Measurements from ENCODE around the gene NEB. TPM values are rescaled to one million over a fixed set of nuclear protein-coding genes. Genes with fewer than 3 reads are reported as not detected.

Gene NEB
- total RNA-seq, 2 donors from 2014 or later, result 61.1 to 136 TPM

- no peaks in the 10 kb centered on the region for H3K4me1 ChIP-seq
- H3K36me3 ChIP-seq, result peaks cover 27% of the 10 kb centered on the region
- no peak overlapping the region for H3K27ac ChIP-seq
- no peaks in the 10 kb centered on the region for H3K9me3 ChIP-seq
- TF ChIP-seq CTCF (IDR thresholded peaks at IDR 0.05), result no peak
- no peaks in the 10 kb centered on the region for H3K27me3 ChIP-seq
- DNase-seq (ENCODE audit: low spot score), result no peak
- no peak overlapping the region for H3K4me3 ChIP-seq
Measured at GRCh38 chr2:151780938-151781337, 46.7 kb upstream of the NEB start.

GRCh38 chr2:151777935-151778334, 43.7 kb upstream of the NEB start:
- no peak overlapping the region for H3K27ac ChIP-seq
- H3K36me3 ChIP-seq, result peaks cover 15% of the 10 kb centered on the region
- peaks cover 0 to 15% of the 10 kb centered on the region in 2 donors for H3K4me1 ChIP-seq
- no peaks in the 10 kb centered on the region for H3K9me3 ChIP-seq
- H3K4me3 ChIP-seq, result no peak overlapping the region
- H3K27me3 ChIP-seq, result no peaks in the 10 kb centered on the region
- no peak for DNase-seq (ENCODE audit: low spot score)
- TF ChIP-seq CTCF (IDR thresholded peaks at IDR 0.05), result no peak

- Histone ChIP-seq H3K27ac (no peak overlapping the region), H3K4me3 (no peak overlapping the region), H3K27me3 (no peaks in the 10 kb centered on the region), H3K4me1 (peaks cover 0 to 18% of the 10 kb centered on the region in 2 donors), H3K9me3 (no peaks in the 10 kb centered on the region), H3K36me3 (peaks cover 14% of the 10 kb centered on the region)
- no peak for DNase-seq (ENCODE audit: low spot score)
- no peak for TF ChIP-seq CTCF (IDR thresholded peaks at IDR 0.05)
Measured at GRCh38 chr2:151777487-151777886, 43.2 kb upstream of the NEB start.

- no peaks in the 10 kb centered on the region for H3K9me3 ChIP-seq
- peaks cover 14% of the 10 kb centered on the region for H3K36me3 ChIP-seq
- no peaks in the 10 kb centered on the region for H3K27me3 ChIP-seq
- H3K4me1 ChIP-seq, result peaks cover 0 to 27% of the 10 kb centered on the region in 2 donors
- DNase-seq (ENCODE audit: low spot score), result no peak
- no peak for TF ChIP-seq CTCF (IDR thresholded peaks at IDR 0.05)
- peak overlapping the region in 1 of 2 donors; percentile 78 for H3K27ac ChIP-seq
- H3K4me3 ChIP-seq, result no peak overlapping the region
Measured at GRCh38 chr2:151776367-151776766, 42.1 kb upstream of the NEB start.

GRCh38 chr2:151775057-151775740, 40.9 kb upstream of the NEB start:
- DNase-seq (ENCODE audit: low spot score), result no peak
- no peak for TF ChIP-seq CTCF (IDR thresholded peaks at IDR 0.05)
- no peaks in the 10 kb centered on the region for H3K9me3 ChIP-seq
- peak overlapping the region; percentile 50 to 78 for H3K27ac ChIP-seq
- no peak overlapping the region for H3K4me3 ChIP-seq
- H3K4me1 ChIP-seq, result peaks cover 0 to 32% of the 10 kb centered on the region in 2 donors
- H3K36me3 ChIP-seq, result peaks cover 14% of the 10 kb centered on the region
- no peaks in the 10 kb centered on the region for H3K27me3 ChIP-seq

- DNase-seq (ENCODE audit: low spot score), result no peak
Measured at GRCh38 chr2:151774506-151774905, 40.2 kb upstream of the NEB start.

More at GRCh38 chr2:151774506-151774905, 40.2 kb upstream of the NEB start:
- no peaks in the 10 kb centered on the region for H3K9me3 ChIP-seq
- peak overlapping the region; percentile 50 to 78 for H3K27ac ChIP-seq
- no peak overlapping the region for H3K4me3 ChIP-seq
- peaks cover 0 to 32% of the 10 kb centered on the region in 2 donors for H3K4me1 ChIP-seq
- H3K27me3 ChIP-seq, result no peaks in the 10 kb centered on the region
- TF ChIP-seq CTCF (IDR thresholded peaks at IDR 0.05), result no peak
- peaks cover 11% of the 10 kb centered on the region for H3K36me3 ChIP-seq

All from right atrium auricular region (tissue), 2 donors.